ENCODE data around the gene KDM2A. TPM values are rescaled to one million over a fixed set of nuclear protein-coding genes. Genes with fewer than 3 reads are reported as not detected.

Gene KDM2A
- total RNA-seq, 1 experiment from 2014 or later = 50.4 TPM

GRCh38 chr11:67230406-67230805, 111.3 kb downstream of the KDM2A start:
- no peak overlapping the region for H3K4me3 ChIP-seq (replicated peaks in 1 of 2; ENCODE audit: low read depth in 1 of 2, low read length in 2 of 2)
- no peak for TF ChIP-seq ZNF274 (IDR thresholded peaks at IDR 0.05; ENCODE audit: low read depth, low read length)
- no peak for TF ChIP-seq EZH2phosphoT487 (IDR thresholded peaks at IDR 0.05; ENCODE audit: borderline replicate concordance)
- TF ChIP-seq EGR1 (IDR thresholded peaks at IDR 0.05; ENCODE audit: low read depth) = no peak
- TF ChIP-seq RAD21 (IDR thresholded peaks at IDR 0.05; ENCODE audit: low read depth) = no peak
- TF ChIP-seq CTCF (IDR thresholded peaks at IDR 0.05 in 2 of 3, conservative IDR thresholded peaks at IDR 0.05 in 1 of 3; ENCODE audit: borderline replicate concordance in 1 of 3, insufficient read depth in 1 of 3, low read depth in 2 of 3, low read length in 2 of 3) = no peak
- TF ChIP-seq ZBTB33 (IDR thresholded peaks at IDR 0.05; ENCODE audit: extremely low read depth, insufficient replicate concordance, low read length) = no peak
- TF ChIP-seq ELF1 (IDR thresholded peaks at IDR 0.05; ENCODE audit: borderline replicate concordance, low read depth) = no peak
- TF ChIP-seq SIN3A (IDR thresholded peaks at IDR 0.05; ENCODE audit: low read depth) = no peak
- POLR2A ChIA-PET = interaction anchor here (1.6 kb wide), 1 partner anchor 10 kb away, joined by 9 read pairs; no protein-coding TSS in a partner anchor
- BruUV-seq (replicated peaks) = no TSS peak
- H3K27ac ChIP-seq (ENCODE audit: low read depth, low read length) = no peak overlapping the region
- H2AFZ ChIP-seq (ENCODE audit: low read depth, low read length, poor library complexity, severe bottlenecking) = no peak overlapping the region
- H3K27me3 ChIP-seq (ENCODE audit: insufficient read depth, low read length) = no peaks in the 10 kb centered on the region
- no peaks in the 10 kb centered on the region for H3K9me2 ChIP-seq (ENCODE audit: insufficient read depth)
- no peaks in the 10 kb centered on the region for H3K9me3 ChIP-seq (ENCODE audit: control insufficient read depth in 1 of 2, insufficient read depth in 1 of 2, low read depth in 1 of 2, low read length in 2 of 2)
- no peak overlapping the region for H3K4me2 ChIP-seq (ENCODE audit: low read length)
- intact Hi-C loops (cut with micrococcal nuclease) = no loop called here
- no peaks in the 10 kb centered on the region for H4K20me1 ChIP-seq (ENCODE audit: insufficient read depth)
- H3K4me1 ChIP-seq (ENCODE audit: control insufficient read depth in 1 of 2, insufficient read depth in 2 of 2, low read length in 2 of 2) = no peaks in the 10 kb centered on the region
- CTCF ChIA-PET = no interaction called here
- H3K9ac ChIP-seq (ENCODE audit: low read length) = no peak overlapping the region
- H3K36me3 ChIP-seq (ENCODE audit: control insufficient read depth in 1 of 2, insufficient read depth in 2 of 2, low read length in 2 of 2) = peaks cover 11 to 25% of the 10 kb centered on the region in 2 experiments
- RAD21 ChIA-PET (ENCODE audit: low non-redundant PET in 1 of 2, low total read pairs in 2 of 2, uncharacterized antibody in 2 of 2, unreplicated experiment in 2 of 2) = no interaction called here
- ATAC-seq = no peak
- DNase-seq (ENCODE audit: low read depth, low spot score) = no peak
- no peaks in the 10 kb centered on the region for H3K79me2 ChIP-seq (ENCODE audit: insufficient read depth, low read length)

Data from HCT116 (cell line).